ENCODE measurements around the gene RGS2.

Gene RGS2

GRCh38 chr1:192797143-192797542 is 11.7 kb upstream of the RGS2 start:
- no peak for DNase-seq

- no peak for DNase-seq
Measured at GRCh38 chr1:192797891-192798290, 10.9 kb upstream of the RGS2 start.

GRCh38 chr1:192801451-192801850 is 7.4 kb upstream of the RGS2 start:
- no peak for DNase-seq

DNA sequence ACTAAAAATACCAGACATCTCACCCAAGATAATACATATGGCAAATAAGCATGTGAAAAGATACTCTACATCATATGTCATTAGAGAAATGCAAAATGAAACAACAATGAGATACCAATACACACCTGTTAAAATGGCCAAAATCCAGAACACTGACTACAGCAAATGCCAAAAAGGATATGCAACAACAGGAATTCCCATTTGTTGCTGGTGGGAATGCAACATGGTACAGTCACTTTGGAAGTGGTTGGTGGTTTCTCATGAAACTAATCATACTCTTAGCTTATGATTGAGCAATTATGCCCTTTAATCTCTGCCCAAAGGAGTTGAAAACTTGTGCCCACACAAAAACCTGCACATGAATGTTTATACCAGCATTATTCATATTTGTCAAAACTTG is 6.4 kb upstream of the RGS2 start:
- no peak for DNase-seq

DNA sequence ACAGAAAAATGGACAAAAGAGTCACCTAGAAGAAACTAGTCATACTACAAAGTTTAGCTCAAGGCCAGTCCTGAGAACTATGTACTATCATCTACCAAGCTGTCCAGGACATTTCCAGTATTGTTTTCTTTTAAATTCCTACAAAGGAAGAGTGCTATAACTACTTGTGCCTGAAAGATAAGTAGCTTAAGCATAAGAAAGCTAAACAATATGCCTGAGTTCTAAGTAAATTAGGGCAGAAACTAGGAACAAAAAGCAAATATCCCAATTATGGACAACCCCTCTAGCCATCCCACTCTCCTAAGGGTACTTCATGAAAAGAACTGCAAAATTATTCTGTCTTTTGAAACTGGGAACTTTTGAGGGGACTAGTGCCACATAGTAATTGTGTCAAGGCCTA is 5.3 kb upstream of the RGS2 start:
- no peak for DNase-seq

- peak; percentile 7 to 56 for DNase-seq
Measured at GRCh38 chr1:192805832-192806323, 3.0 kb upstream of the RGS2 start.

- DNase-seq: no peak
Measured at GRCh38 chr1:192807211-192808162, 1.4 kb upstream of the RGS2 start.

- no peak for DNase-seq
Measured at GRCh38 chr1:192808163-192808517, 699 bp upstream of the RGS2 start.

DNA sequence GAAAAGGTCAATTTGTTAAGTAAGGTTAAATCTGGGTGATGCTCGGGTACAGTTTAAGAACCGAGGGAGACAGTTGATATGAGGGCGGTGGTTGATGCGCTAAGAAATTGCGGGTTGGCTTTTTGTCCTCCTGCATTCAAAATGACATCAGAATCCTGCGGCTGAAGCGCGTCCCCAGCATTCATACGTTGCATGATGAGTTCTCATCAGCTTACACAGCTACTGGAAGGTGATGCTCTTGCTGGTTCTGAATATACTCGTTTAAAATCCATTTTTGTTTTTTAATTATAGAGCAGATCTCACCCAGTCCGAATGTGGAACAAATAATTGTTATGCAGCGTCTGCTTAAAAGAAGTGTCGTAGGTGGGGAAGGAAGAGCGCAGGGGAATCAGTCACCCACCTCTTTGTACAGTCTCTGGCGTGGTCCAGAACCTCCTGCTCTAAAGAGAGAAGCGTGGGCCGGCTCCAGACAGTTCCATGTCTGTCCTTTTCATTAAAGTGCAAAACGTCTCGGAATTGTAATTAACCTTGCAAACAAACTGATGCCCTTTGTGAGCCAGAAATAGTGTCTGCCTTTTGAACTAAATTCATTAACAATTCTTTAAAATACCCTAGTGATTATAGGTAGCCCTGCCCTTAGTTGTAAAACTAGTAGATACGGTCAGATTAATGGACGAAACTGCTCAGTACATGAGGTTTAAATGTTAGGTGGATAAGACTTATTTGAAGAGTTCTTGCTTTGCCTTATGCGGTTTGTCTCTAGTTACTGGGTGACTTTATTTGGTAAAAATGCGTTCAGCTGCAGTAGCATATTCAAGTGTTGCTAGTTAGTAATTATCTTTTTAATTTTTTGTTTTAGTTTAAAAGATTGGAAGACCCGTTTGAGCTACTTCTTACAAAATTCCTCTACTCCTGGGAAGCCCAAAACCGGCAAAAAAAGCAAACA is 741 bp downstream of the RGS2 start:
- peak in 1 of 2 experiments; percentile 70 for DNase-seq

DNA sequence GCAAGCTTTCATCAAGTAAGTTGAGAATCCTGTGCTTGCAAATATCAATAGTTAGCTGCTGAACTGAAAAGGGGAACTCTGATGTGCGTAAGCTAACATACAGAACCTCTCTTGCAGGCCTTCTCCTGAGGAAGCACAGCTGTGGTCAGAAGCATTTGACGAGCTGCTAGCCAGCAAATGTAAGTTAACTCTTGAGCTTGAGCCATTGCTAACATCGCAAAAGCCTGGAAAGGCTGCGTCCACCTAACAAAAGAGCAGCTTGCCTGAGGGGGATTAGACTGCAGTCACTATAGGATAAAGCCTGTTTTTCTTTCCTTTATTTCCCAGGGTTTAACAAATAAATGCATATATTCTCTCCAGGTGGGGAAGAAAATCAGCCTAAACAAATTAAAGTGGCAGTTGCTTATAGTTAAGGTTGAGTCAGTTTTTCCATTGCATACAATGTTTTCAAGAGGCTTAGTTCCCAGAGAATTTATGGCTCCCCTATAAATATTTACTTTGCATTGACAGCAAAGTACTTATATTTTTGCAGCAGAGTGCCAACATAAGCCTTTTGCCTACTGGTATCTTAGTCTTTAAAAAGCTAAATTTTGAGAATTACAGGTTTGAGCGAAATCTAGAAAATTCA is 1.5 kb downstream of the RGS2 start:
- no peak for DNase-seq

DNA sequence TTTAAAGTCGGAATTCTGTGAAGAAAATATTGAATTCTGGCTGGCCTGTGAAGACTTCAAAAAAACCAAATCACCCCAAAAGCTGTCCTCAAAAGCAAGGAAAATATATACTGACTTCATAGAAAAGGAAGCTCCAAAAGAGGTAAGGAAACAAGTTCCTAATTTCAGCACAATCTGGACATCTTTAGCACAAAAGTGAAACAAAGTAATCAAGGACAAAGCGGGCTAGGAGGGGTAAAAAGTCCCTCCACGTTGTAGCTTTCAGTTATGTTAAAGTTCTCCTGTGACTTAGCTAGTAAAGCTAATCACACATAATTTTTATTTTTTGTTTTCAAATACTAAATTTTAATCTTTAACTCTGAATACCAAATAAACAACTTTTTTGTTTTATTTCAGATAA is 2.2 kb downstream of the RGS2 start:
- DNase-seq: no peak

- DNase-seq: no peak
Measured at GRCh38 chr1:192811594-192812239, 2.9 kb downstream of the RGS2 start.

DNA sequence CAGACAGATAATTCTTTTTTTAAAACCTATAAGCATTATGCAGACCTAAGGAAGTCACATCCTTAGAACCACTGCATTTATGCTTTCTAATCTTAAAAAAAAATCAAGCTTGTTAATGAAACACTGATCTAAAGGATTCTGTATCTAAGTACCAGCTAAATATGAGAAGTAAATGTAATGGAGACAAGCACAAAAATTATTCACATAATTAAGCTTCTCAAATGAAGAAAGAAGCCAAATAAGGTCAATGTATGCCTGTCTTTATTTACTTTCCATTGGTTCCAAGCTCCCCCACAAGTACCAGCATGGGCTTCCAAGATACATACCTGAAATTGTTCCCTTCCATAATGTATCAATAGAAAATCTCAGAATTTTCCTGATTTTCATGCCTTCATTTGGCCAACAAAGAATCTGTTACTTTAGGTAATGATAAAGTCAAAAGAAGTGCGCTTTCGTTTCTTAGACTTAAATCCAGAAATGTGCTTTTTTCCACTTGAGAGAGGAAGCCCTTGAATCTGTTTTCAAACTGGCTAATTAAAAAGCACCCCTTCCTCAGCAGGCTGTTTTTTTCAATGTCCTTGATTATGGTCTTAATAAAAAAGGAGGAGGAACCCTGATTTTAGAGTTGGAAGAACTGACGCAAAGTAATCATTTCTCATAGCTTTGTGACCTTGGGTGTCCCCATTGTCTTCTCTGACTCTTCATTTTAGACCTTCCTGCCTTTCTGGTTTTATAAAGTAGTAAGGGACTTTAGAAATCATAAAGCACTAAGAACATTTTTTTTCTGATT is 3.8 kb downstream of the RGS2 start:
- DNase-seq: no peak

- DNase-seq: no peak
Measured at GRCh38 chr1:192814805-192815204, 6.0 kb downstream of the RGS2 start.

- DNase-seq: no peak
Measured at GRCh38 chr1:192817246-192817645, 8.4 kb downstream of the RGS2 start.

- no peak for DNase-seq
Measured at GRCh38 chr1:192821296-192821695, 12.5 kb downstream of the RGS2 start.

- DNase-seq: no peak
Measured at GRCh38 chr1:192824511-192824910, 15.7 kb downstream of the RGS2 start.

DNA sequence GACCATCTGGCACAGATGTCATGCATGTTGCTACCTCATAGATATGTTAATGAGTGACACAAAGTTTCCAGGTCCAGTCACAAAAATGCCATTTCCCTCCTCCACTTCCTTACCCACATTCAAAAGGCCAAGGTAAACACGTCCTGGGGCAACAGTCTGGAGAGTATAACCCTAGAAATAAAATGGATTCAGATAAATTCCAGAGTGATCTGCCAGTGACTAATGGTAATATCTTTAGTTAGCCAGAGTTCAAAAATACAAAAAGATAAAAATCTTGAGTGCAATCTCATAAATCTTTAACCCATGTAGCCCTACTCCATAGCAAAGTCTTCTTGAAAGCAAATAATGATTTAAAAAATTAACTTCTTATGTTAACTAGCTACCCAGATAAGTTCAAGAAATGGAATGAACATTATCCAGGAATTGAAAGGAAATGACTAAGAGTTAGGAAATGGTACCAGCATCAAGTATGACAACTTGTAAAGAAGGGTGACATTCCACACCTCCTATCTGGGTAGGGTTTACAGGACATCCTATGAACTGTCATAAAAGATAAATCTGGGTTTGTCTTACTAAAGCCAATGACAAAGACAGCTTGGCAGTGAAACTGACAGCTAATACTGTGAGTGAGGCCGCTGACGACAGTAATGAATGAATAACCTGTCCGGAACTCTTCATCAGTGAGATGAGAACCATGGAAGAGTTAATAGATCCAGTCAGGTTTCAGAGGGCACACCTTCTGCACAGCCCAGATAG is 18.1 kb downstream of the RGS2 start:
- no peak for DNase-seq

- no peak for DNase-seq
Measured at GRCh38 chr1:192830595-192831246, 21.9 kb downstream of the RGS2 start.

GRCh38 chr1:192831706-192832355 is 23.0 kb downstream of the RGS2 start:
- DNase-seq: no peak
